Neural crest cell (in vitro differentiated cells): ENCODE measurements around the gene ENTREP3. TPM values are rescaled to one million over a fixed set of nuclear protein-coding genes. Genes with fewer than 3 reads are reported as not detected.

Experiments used
- DNase-seq: peaks from one replicate; pipeline ENCODE4 v3.0.0; 2021; ENCODE audit warnings: low read depth, mixed read lengths, low spot score
- H3K27ac Mint-ChIP-seq: one replicate; pipeline ENCODE4 v1.8.0; 2021; ENCODE audit warnings: mild to moderate bottlenecking, mixed read lengths; ENCODE audit not compliant: unreplicated experiment
- H3K27me3 Mint-ChIP-seq: 2 replicates; pipeline ENCODE4 v1.8.0; 2021; ENCODE audit warnings: low read depth, mild to moderate bottlenecking, mixed read lengths
- H3K36me3 Mint-ChIP-seq: 2 replicates; pipeline ENCODE4 v1.8.0; 2021; ENCODE audit warnings: low read depth, mild to moderate bottlenecking, mixed read lengths
- H3K4me1 Mint-ChIP-seq: 2 replicates; pipeline ENCODE4 v1.8.0; 2021; ENCODE audit warnings: mixed read lengths
- H3K4me3 Mint-ChIP-seq: one replicate; pipeline ENCODE4 v1.8.0; 2021; ENCODE audit warnings: mild to moderate bottlenecking, mixed read lengths
- H3K9me3 Mint-ChIP-seq: 2 replicates; pipeline ENCODE4 v1.8.0; 2021; ENCODE audit warnings: mixed read lengths
- CTCF ChIP-seq: fragments of 200-600 bp; sonication (generic); conservative IDR thresholded peaks from 2 replicates; pipeline ENCODE4 v1.5.0; 2021; ENCODE audit warnings: antibody characterized with exemption, mild to moderate bottlenecking
- total RNA-seq: library from RNA; stranded (reverse); gene quantifications from 2 replicates; pipeline ENCODE4 v1.2.1, GENCODE V29; 2021

Gene ENTREP3
- total RNA-seq, 1 donor from 2014 or later, result 93.1 TPM

- Mint-ChIP-seq H3K4me1 (peaks cover 46% of the 10 kb centered on the region), H3K9me3 (no peaks in the 10 kb centered on the region), H3K27me3 (peaks cover 4% of the 10 kb centered on the region), H3K36me3 (peaks cover 18% of the 10 kb centered on the region), H3K4me3 (peak overlapping the region; percentile 98), H3K27ac (no peak overlapping the region)
- no peak for DNase-seq
- no peak for TF ChIP-seq CTCF
Measured at GRCh38 chr1:155260276-155260675, 5.0 kb upstream of the ENTREP3 start.

- Mint-ChIP-seq H3K36me3 (peaks cover 9% of the 10 kb centered on the region), H3K9me3 (no peaks in the 10 kb centered on the region), H3K27ac (peak overlapping the region; percentile 14), H3K4me3 (peak overlapping the region; percentile 87), H3K27me3 (no peaks in the 10 kb centered on the region), H3K4me1 (peaks cover 54% of the 10 kb centered on the region)
- TF ChIP-seq CTCF, result no peak
- no peak for DNase-seq
Measured at GRCh38 chr1:155256058-155256852, 972 bp upstream of the ENTREP3 start.

- TF ChIP-seq CTCF, result no peak
- Mint-ChIP-seq H3K4me1 (peaks cover 50% of the 10 kb centered on the region), H3K9me3 (no peaks in the 10 kb centered on the region), H3K27me3 (no peaks in the 10 kb centered on the region), H3K4me3 (peak overlapping the region; percentile 88), H3K27ac (no peak overlapping the region), H3K36me3 (peaks cover 6% of the 10 kb centered on the region)
- no peak for DNase-seq
Measured at GRCh38 chr1:155254714-155255242, 505 bp downstream of the ENTREP3 start.

GRCh38 chr1:155254228-155254713, 1.0 kb downstream of the ENTREP3 start:
- Mint-ChIP-seq H3K4me1 (peaks cover 50% of the 10 kb centered on the region), H3K9me3 (no peaks in the 10 kb centered on the region), H3K27me3 (no peaks in the 10 kb centered on the region), H3K4me3 (peak overlapping the region; percentile 88), H3K36me3 (peaks cover 6% of the 10 kb centered on the region), H3K27ac (peak overlapping the region; percentile 85)
- no peak for TF ChIP-seq CTCF
- no peak for DNase-seq

GRCh38 chr1:155253797-155254196, 1.5 kb downstream of the ENTREP3 start:
- DNase-seq, result no peak
- no peak for TF ChIP-seq CTCF

More at GRCh38 chr1:155253797-155254196, 1.5 kb downstream of the ENTREP3 start:
- peak overlapping the region; percentile 93 for H3K27ac Mint-ChIP-seq
- peaks cover 6% of the 10 kb centered on the region for H3K36me3 Mint-ChIP-seq
- H3K27me3 Mint-ChIP-seq, result no peaks in the 10 kb centered on the region
- peaks cover 50% of the 10 kb centered on the region for H3K4me1 Mint-ChIP-seq
- H3K9me3 Mint-ChIP-seq, result no peaks in the 10 kb centered on the region
- peak overlapping the region; percentile 88 for H3K4me3 Mint-ChIP-seq
